H1 (cell line): ENCODE measurements around the gene MYO15A. TPM values are rescaled to one million over a fixed set of nuclear protein-coding genes. Genes with fewer than 3 reads are reported as not detected.

Experiments used
- CHD2 ChIP-seq: IDR thresholded peaks from 2 replicates; pipeline ENCODE4 v1.6.1; 2012; ENCODE audit warnings: low read length, improper control_type of control experiment
- JUND ChIP-seq: IDR thresholded peaks from 2 replicates; pipeline ENCODE4 v1.6.1; 2011; ENCODE audit warnings: mild to moderate bottlenecking, improper control_type of control experiment, low read length
- RFX5 ChIP-seq: IDR thresholded peaks from 2 replicates; pipeline ENCODE4 v1.6.1; 2011; ENCODE audit warnings: low read depth, low read length, improper control_type of control experiment, borderline replicate concordance
- polyA plus RNA-seq, 7 experiments: library from polyadenylated mRNA; depleted of rRNA in 3 of 7; stranded (reverse) in 5 of 7; unstranded in 2 of 7; fragments of >200 nt in 5 of 7; fragments of 200-250 nt in 2 of 7; gene quantifications; 1 replicate in 5 of 7; 2 replicates in 1 of 7; 4 replicates in 1 of 7; pipeline versions ENCODE4 v1.2.1 to v1.2.3, GENCODE V29; 2011 to 2013; ENCODE audit warnings: missing spikeins in 2 of 7, mixed read lengths in 2 of 7
- total RNA-seq: library from RNA; stranded (reverse); fragmentation: NEBNext Ultra II Directional; extraction: Animal tissue kit (Norgen Biotek cat#: 25700); gene quantifications from 2 replicates; pipeline ENCODE4 v1.2.1, GENCODE V29; 2021

Gene MYO15A
- total and polyA plus RNA-seq, 2 of the 8 experiments (the other 6 are each of a cell fraction or from before 2014, with no cell fraction given) = 1.6 to 4.2 TPM

GRCh38 chr17:18119938-18120337, 11.4 kb downstream of the MYO15A start (continued):
- TF ChIP-seq RFX5 (no peak), JUND (no peak), CHD2 (no peak)
